Ishikawa (cell line): ENCODE results near the gene ANAPC2.

ENCODE experiments used
- EGR1 ChIP-seq: IDR thresholded peaks from 2 replicates; pipeline ENCODE4 v1.6.1; 2012
- TAF1 ChIP-seq: IDR thresholded peaks from 2 replicates; pipeline ENCODE4 v1.6.1; 2012; ENCODE audit warnings: low read depth, mild to moderate bottlenecking
- TEAD4 ChIP-seq: IDR thresholded peaks from 2 replicates; pipeline ENCODE4 v1.6.1; 2012

GRCh38 chr9:137234758-137235423 lies 46.5 kb upstream of the ANAPC2 start:
- TF ChIP-seq TAF1, result no peak
- no peak for TF ChIP-seq TEAD4
- TF ChIP-seq EGR1, result no peak
